Esophagus squamous epithelium (tissue), 4 donors: ENCODE results near the gene MOB3C.

ENCODE experiments used
- CTCF ChIP-seq, 6 experiments: fragments of 450-650 bp in 4 of 6; fragments of 200-600 bp in 2 of 6; sonication (generic) in 2 of 6; IDR thresholded peaks; one replicate each; pipeline ENCODE4 v1.5.1; 2016 to 2019; ENCODE audit warnings: antibody characterized with exemption in 6 of 6, mild to moderate bottlenecking in 4 of 6, moderate library complexity in 4 of 6
- POLR2A ChIP-seq, 4 donors: fragments of 450-650 bp; IDR thresholded peaks; one replicate each; pipeline ENCODE4 v1.6.1; 2017; ENCODE audit warnings: antibody characterized with exemption in 4 of 4, mild to moderate bottlenecking in 4 of 4, moderate library complexity in 3 of 4

GRCh38 chr1:46568461-46568891, 48.1 kb downstream of the MOB3C start:
- TF ChIP-seq POLR2A (IDR thresholded peaks at IDR 0.05) (no peak), CTCF (IDR thresholded peaks at IDR 0.05) (no peak)
